Activated CD4-positive, alpha-beta T cell treated with anti-CD3 and anti-CD28 coated beads for 1 hour (primary cell): ENCODE data around the gene SUPT4H1.
"Not testable (repeated sequence)": the region's sequence is repeated elsewhere in the genome, so short reads cannot be mapped to it uniquely, and the experiment has no call there.

Source experiments
- DNase-seq: peaks from one replicate; pipeline ENCODE4 v3.0.0-alpha.2; 2020

SUPT4H1 gene

DNA sequence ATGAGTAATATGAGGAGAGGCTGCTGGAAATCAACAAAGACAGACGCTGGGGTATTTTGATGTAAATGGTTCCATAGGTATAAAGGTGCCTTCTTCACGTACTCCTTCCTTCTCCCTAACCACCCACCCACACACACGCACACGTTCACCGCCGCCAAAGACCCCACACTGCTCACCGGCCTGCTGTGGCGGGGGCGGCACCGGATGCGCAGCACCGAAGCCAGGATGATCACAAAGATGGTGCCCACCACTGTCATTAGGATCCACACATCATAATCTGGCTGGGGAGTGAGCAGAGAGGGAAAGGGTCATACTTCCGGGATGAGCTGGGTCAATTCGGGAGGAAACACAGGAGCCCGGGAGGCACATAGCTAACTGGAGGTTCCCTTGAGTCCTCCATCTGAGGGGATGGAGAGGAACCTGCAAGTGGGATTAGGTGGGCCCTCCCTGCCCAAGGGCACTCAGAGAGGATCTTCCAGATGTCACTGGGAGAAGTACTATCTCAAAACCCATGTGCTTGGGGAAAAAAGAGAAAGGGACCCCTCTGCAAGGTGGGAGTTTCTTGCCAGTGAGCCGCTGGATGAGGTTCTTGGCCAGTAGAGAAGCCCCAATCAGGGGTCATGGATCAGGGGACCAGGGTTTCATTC lies 10.5 kb upstream of the SUPT4H1 start:
- no peak for DNase-seq

DNA sequence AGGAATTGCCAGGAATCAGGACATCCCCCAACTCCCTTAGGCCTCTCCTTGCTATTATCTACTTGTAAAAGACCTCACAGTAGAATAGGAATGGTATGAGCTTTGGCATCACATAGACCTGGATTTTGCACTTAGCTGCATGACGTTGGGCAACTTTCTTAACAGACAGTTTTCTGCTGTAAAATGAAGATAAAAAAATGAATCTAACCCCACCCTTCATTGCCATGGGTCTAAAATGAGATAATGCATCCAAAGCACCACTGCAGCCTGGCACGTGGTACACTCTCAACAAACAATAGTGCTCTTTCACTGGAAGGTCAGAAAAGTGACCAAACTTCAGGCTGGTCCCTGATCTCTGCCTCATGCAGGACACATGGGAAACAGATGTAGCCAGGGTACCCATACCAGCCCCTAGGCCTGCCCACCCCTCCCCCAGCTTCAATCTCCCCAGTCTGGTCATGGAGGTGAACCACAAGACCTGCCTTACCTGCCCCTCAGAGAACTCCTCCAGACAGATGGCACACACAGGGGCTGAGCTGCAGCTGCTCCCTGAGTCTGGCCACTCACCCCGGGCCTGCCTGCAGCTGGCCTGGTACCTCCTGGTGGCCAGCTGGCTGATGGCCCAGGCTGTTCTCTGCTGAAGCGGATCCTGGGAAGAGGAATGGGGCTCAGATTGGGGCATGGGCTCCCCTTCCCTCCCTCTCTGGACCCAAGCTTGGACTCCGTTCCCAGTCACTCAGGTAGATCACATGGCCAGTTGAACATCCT lies 8.5 kb upstream of the SUPT4H1 start:
- no peak for DNase-seq

DNA sequence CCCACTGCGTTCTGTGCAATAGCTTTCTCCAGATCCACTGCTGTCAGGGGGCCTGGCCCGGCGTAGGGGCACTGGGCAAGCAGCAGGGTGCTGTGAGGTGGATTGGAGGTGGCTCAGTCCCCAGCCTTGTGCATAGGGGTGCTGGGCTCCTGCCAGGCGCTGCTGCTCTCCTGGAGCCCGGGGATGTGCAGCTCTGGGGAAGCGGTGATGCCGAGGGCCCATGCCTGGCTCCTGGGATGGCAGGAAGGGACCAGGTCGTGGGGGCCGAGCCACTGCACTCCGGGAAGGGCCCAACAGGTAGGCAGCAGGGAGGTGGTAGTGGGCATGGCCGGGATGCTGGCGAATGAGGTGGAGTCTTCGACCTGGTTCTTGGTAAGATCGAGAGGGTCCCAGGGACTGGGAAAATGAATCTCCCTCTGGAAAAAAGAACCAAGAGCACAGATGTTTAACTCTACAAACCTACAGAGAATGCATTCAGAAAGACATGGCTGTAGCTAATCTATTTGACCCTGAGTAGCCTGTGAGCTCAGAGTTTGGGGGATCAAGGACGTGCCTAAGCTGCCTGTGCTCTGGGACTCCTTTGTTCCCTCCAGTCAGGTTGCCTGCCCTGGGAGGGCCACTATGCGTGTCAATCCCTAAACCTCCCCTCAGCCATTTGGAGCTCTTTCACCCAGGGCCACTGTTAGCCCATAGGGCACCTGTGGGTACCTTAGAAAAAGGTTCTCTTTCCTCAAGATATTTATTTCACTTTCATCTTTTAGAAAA lies 6.6 kb upstream of the SUPT4H1 start:
- DNase-seq, result no peak

DNA sequence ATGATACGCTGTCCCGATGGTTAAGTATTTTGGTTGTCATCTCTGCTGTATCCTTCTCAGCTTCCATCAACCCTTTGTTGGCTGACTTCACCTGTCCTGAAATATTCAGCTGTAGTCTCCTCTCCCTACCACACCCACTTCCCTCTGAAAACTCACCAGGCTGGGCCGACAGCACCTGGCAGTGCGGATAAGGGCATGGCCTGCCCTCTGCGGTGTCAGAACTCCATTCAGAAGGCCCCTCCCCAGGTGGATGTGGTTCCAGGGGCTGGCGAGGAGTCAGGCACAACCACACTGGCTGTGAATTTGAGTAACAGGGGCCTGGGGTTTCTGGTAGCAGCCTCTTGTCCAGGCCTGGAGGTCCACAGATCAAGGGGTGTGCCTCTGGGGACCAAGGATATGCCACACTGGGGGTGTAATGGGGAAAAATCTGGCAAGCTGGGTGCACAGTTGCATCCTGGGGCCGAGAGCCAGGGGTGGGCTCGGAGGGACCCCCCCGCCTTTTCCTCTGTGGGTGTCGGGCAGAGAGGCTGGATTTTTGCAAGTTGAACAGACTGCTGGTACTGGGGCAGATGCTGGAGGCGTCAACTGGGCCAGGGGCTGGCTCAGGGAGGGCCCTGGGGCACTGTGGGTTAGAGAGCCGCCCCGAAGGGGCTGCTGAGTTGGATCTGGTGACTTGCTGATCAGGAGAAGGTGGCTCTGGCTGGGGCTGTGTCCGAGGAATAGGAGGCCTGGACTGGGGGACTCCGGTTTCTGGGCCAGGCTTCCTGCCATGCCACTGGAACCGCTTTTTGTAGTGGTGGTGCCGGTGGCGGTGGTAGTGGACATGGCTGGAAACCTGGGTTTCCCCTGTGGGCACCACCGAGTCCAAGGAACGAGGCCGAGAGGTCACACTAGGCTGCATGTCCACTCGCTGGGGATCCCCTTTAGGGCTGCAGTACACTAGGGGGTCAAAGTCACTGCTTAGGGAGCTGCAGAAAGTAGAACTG lies 5.6 kb upstream of the SUPT4H1 start:
- DNase-seq, result no peak

DNA sequence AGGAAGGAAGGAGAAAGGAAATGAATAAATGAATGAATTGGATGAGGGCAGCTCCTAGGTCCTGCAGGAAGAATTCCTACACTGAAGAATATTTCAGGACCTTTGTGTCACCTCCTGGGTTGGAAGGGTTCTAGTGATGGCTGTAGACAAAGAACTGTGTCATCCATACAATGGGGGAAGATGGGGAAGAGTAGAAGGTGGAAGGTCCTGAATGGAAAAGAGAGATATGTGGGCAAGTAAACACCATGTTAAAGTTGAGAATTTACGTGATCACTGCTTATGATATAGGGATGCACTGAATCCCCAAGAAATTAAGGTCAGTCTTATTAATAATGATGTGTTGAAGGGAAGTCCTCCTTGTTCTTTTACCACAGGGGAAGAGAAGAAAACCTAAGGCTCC lies 4.2 kb upstream of the SUPT4H1 start:
- no peak for DNase-seq

DNA sequence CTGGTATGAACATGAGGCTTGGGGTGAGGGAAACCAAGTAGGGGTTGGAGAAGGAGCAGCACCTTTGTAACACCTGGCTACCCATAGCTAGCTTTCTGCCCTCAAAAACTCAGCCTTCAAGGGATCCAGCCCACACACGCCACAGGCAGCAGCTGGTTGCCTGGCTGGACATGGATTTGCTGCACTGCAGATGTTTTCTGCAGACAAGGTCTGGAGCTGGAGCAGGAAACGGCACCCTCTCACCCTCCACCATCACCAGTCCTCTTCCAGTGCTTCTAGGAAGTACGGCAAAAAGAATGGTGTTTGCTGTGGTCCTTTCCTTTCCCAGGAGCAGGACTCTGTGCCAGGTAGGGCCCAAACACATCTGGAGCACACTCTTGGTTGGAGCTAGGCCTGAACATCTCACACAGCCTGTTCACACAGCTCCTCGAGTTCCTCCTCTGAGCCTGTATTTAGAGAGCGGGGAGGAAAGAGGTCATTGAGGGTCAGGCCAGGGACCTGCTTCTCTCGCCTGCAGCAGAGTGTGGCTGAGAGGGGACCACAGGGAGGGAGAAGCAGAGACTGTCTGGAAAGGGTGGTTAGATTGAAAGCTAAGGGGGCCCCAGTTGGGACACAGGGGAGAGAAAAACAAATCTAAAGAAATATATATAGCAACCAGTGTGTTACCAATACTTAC lies 2.7 kb upstream of the SUPT4H1 start:
- no peak for DNase-seq

DNA sequence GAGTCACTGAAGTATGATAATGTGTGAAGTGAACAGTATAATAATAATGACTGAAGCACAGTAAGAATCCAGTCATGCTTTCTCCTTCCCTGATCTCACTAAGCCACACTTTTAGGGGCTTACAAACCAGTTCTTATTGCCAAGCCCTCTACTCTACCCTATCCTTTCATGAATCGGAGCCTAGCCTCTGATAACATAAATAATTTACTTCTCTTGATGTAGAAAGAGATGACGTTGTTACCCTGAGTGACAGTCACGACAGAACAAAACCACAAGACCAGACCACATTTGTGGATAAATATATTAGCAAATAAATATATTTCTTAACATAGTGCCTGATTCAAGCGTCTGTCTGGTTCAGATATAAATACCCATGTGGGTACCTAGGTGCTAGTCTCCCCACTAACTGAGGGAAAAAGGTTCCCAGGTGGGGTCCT lies 1.4 kb upstream of the SUPT4H1 start:
- DNase-seq, result no peak

DNA sequence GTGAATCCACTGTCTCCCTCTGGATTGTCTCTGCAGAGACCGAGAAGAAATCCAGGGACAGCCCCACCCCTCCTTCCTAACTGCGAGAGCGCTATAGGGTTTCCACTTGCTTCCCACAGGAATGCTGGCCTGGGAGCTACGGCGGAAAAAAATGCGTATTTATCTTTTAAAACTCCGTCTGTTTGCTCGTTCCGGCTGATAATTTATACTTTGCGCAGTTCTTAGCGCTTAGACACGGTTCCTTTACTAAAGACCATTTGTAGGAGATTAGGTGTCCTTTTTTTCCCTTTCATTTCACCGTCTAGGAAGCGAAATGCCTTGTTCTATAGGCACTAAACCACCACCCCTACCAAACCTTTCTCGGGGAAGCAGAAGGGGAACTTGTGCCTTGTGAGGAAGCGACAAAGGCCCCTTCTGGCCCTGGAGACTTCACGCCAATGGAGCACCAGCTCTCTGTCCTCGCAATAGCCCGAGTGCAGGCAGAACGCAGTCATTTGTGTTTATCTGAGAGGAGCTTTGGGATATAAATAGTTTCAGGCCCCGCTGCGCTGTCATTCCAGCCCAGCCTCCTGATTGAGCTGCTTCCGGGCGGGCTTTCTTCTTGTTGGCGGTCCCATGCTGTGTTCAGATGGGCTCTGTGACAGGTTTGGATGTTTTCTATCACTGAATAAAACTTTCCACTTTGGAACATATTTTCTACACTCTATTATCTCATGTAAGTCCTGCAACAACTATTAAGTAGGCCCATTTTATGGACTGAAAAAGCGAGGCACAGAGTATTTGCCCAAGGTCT lies 791 bp upstream of the SUPT4H1 start:
- DNase-seq, result no peak

DNA sequence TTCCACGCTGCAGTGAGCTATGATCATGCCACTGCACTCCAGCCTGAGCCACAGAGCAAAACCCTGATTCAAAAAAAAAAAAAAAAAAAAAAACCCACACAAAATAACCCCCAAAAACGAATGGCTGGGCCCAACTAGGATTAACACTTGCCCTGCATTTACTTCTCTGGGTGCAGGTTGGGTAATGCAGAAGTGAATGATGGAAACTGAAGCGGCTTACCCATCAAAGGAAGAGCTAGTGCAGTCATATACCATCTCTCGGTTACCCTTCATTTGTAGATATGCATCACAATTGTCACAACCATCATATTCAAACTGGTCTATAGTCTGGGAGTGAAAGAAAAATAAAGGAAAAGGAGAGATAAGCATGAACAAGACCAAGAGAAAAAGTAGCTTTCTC lies 819 bp downstream of the SUPT4H1 start:
- DNase-seq, result no peak

DNA sequence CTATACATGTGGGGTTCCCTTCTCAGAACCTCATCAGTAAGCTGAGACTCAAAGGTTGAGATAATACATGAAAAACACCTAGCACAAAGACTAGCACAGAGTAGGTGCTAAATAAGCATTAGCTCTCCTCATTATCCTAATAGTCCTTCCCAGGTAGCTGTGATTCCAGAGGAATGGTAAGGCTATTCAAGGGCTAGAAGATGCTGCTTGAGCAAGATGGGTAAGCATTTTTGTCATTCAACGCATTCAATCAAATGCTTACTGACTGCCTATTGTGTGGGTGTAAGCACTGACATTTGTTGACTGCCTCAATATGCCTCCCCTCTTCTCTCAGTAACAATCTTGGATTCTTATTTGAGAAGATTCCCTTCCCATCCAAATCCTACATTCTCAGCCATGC lies 4.0 kb downstream of the SUPT4H1 start:
- no peak for DNase-seq

DNA sequence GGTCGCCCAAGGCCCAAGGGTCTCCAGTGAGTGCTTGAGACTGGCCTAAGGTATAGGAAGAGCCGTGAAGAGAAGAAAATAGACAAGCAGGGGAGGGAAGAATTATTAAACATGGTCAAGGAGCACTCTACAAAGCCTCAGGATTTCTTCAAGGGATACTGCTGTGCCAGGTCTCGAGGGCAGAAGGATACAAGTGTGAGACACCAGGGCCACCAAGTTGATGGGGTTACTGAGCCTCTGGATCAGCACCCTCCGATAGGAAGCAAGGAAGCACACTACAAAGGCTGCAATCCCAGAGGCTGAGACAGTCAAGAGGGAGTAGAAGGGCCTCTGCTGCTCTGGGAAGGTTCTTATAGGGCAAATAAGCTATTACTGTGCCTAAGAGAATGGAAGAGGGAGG lies 6.5 kb downstream of the SUPT4H1 start:
- no peak for DNase-seq

DNA sequence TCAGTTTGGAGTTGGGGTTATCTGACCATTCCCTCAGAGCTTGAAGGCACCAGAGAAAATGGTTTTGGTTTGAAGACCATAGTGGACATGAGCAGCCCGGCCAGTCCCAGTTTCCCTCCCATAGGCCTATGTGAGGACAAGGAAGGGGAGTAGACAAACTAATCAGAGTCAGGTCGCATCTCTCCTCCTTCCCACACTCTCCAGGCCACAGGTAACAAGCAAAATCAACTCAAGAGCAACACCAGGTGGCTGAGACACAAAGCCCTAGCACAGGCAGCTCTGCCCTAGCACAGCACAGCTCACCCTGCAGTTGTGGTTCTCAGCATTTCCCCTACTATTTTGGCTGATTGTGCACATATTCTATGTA lies 7.2 kb downstream of the SUPT4H1 start:
- peak; percentile 52 for DNase-seq

DNA sequence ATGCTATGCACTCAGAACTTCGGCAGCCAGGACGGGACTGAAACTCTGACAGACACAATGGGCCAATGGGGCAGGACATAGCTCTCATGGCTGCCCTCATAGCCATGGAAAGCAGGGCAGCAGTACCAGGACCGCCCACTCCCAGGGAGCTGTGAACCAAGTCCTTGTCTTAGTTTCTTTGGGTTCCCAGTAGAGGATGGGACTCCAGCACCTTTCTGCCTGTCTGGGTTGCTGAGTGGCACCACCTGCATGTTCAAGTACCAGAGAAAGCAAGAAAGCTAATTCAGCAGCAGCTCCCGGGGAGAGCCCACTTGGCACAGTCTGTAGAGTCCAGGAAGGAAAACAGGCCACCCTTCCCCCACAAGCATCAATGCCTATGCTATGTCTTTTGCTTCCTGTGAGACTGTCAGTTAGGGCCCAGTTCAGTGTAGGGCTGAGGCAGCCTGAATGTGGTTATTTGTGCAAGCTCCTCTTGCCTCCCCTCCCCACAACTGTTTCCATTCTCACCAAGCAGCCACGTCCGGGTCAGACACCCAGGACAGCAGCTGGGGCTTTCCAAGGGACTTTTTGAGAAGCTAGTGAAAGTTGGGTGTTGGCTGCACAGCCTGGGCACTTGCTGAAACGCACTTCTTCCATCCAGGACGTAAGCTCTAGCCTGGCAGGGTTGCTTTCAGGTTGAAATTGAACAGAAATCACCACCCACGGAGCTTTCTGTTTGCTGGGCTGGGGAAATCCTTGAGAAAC lies 7.8 kb downstream of the SUPT4H1 start:
- peak; percentile 82 for DNase-seq

DNA sequence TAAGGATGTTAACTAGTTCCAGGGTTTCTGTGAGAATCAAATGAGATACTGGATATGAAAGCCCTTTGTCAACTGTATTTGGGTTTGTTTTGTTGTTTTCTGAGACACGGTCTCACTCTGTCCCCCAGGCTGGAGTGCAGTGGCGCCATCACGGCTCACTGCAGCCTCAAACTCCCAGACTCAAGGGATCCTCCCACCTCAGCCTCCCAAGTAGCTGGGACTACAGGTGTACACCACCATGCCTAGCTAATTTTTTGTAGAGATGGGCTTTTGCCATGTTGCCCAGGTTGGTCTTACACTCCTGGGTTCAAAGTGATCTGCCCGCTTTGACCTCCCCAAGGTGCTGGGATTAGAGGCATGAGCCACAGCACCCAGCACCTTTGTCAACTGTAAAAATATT lies 8.9 kb downstream of the SUPT4H1 start:
- no peak for DNase-seq

DNA sequence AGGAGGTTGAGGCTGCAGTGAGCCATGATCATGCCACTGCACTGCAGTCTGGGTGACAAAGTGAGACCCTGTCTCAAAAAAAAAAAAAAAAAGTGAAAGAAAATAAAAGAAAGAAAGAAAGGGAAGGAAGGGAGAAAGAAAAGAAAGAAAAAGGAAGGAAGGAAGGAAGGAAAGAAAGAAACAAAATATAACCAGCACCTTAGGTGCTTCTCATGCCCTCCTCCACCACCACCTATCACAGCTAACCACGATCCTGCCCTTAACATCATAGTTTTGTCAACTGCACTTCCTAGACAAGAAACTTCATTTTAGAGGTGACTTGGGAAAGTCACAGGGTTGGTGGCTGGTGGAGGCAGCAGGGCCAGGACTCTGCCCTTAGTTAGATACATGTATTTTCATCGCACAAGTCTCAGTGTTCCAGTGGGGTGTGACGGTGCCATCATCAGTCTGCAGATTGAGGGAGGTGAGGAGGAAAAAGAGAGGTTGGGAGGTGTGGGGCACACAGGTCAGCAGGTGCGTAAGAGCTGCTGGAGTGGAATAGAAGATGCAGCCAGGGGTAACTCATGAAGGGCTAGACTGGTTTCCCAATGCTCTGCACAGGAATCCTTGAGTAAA lies 10.0 kb downstream of the SUPT4H1 start:
- no peak for DNase-seq

DNA sequence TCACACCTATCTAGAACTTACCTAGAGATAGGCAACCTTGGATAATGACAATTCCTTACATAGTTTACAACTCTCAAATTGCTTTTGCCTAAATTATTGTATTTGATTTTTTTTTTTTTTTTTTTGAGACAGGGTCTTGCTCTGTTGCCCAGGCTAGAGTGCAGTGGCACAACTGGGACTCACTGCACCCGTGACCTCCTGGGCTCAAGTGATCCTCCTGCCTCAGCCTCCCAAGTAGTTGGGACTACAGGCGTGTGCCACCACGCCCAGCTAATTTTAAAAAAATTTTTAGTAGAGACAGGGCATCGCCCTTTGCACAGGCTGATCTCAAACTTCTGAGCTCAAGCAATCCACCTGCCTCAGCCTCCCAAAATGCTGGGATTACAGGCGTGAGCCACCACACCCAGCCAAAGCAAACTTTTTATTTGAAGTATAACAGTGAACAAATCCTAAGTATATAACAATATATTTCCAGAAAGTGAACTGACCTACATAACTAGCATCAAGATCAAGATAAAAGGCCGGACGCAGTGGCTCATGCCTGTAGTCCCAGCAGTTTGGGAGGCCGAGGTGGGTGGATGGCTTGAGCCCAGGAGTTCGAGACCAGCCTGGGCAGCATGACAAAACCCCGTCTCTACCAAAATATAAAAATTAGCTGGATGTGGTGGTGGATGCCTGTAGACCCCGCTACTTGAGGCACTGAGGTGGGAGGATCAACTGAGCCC lies 10.7 kb downstream of the SUPT4H1 start:
- not testable (repeated sequence) for DNase-seq

DNA sequence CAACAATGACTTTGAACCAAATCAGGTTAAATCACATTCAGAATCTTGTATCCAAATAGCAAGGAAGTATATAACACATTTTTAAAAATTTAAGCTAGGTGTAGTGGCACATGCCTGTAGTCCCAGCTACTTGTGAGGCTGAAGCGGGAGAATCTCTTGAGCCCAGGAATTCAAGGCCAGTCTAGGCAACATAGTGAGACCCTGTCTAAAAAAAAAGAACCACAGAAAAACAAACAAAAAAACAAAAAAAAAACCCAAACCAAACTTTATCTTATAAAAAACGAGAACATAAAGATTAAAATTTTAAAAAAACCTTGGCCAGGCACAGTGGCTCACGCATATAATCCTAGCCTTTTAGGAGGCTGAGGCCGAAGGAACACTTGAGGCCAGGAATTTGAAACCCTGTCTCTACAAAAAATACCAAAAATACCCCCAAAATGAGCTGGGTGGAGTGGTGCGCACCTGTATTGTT lies 11.6 kb downstream of the SUPT4H1 start:
- DNase-seq, result no peak

DNA sequence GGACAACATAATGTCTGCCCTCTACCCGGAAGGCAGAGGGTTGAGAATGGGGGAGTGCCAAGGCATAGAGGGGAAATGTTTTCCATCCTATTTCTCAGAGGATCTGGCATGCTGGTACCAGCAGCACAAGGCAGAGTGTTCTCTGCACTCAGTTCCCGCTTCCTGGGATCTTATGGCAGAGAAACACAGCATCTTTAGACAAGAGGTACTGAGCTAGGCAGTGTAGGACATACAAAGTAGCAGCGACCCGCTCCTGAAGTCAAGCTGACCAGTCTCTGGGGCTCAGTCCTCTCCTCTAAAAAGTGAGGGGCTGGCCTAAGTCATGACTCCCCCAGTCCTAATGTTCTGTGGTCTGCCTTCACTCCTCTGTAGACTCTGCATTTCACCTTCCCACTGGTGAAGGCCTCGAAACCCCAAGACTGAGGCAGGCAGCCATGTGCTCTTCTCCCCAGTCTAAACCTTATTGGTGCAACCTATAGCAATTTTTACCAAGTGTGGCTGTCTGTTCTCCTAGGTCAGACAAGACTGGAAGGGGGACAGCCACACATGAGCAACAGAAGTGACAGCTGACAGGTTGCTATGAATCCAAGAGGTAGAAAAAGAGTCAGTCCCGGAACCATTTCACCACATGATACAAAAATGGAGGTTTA lies 12.1 kb downstream of the SUPT4H1 start:
- DNase-seq, result no peak
